GM12873 (cell line): ENCODE data around the gene BRD3OS.

Experiments used
- CTCF ChIP-seq: IDR thresholded peaks from 2 replicates; pipeline ENCODE4 v1.5.1; 2012; ENCODE audit warnings: low read depth, mild to moderate bottlenecking, moderate library complexity, low read length, control low read depth; ENCODE audit not compliant: insufficient read depth; ENCODE audit errors: missing control alignments

BRD3OS gene

GRCh38 chr9:134061688-134062371 is 36.5 kb downstream of the BRD3OS start:
- TF ChIP-seq CTCF: no peak

GRCh38 chr9:134062461-134063087 is 37.3 kb downstream of the BRD3OS start:
- TF ChIP-seq CTCF: no peak

- TF ChIP-seq CTCF: no peak
These were observed 37.8 kb downstream of the BRD3OS start for GRCh38 chr9:134063088-134063570.

GRCh38 chr9:134063571-134064450 is 38.5 kb downstream of the BRD3OS start:
- no peak for TF ChIP-seq CTCF

GRCh38 chr9:134064711-134065110 is 39.4 kb downstream of the BRD3OS start:
- no peak for TF ChIP-seq CTCF

GRCh38 chr9:134065612-134066419 is 40.5 kb downstream of the BRD3OS start:
- no peak for TF ChIP-seq CTCF

GRCh38 chr9:134066526-134066912 is 41.2 kb downstream of the BRD3OS start:
- TF ChIP-seq CTCF: no peak
